PC-9 (cell line): Measurements from ENCODE around the gene DNAJB12.

Experiments
- EZH2 ChIP-seq: fragments of 200-600 bp; sonication (generic); IDR thresholded peaks from 2 replicates; pipeline ENCODE4 v1.8.0; 2017; ENCODE audit warnings: antibody characterized with exemption, low read depth
- TF ChIP-seq, protein P1 (sequence below): fragments of 200-600 bp; sonication (generic); conservative IDR thresholded peaks from 2 replicates; pipeline ENCODE4 v1.6.1; 2017; ENCODE audit warnings: mixed run types, antibody characterized with exemption, mild to moderate bottlenecking, moderate library complexity

GRCh38 chr10:72295330-72295910, 59.3 kb downstream of the DNAJB12 start:
- TF ChIP-seq, protein P1, sequence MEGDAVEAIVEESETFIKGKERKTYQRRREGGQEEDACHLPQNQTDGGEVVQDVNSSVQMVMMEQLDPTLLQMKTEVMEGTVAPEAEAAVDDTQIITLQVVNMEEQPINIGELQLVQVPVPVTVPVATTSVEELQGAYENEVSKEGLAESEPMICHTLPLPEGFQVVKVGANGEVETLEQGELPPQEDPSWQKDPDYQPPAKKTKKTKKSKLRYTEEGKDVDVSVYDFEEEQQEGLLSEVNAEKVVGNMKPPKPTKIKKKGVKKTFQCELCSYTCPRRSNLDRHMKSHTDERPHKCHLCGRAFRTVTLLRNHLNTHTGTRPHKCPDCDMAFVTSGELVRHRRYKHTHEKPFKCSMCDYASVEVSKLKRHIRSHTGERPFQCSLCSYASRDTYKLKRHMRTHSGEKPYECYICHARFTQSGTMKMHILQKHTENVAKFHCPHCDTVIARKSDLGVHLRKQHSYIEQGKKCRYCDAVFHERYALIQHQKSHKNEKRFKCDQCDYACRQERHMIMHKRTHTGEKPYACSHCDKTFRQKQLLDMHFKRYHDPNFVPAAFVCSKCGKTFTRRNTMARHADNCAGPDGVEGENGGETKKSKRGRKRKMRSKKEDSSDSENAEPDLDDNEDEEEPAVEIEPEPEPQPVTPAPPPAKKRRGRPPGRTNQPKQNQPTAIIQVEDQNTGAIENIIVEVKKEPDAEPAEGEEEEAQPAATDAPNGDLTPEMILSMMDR: no peak
- TF ChIP-seq EZH2: no peak
